Measurements from ENCODE around the gene TTBK1.

DNA sequence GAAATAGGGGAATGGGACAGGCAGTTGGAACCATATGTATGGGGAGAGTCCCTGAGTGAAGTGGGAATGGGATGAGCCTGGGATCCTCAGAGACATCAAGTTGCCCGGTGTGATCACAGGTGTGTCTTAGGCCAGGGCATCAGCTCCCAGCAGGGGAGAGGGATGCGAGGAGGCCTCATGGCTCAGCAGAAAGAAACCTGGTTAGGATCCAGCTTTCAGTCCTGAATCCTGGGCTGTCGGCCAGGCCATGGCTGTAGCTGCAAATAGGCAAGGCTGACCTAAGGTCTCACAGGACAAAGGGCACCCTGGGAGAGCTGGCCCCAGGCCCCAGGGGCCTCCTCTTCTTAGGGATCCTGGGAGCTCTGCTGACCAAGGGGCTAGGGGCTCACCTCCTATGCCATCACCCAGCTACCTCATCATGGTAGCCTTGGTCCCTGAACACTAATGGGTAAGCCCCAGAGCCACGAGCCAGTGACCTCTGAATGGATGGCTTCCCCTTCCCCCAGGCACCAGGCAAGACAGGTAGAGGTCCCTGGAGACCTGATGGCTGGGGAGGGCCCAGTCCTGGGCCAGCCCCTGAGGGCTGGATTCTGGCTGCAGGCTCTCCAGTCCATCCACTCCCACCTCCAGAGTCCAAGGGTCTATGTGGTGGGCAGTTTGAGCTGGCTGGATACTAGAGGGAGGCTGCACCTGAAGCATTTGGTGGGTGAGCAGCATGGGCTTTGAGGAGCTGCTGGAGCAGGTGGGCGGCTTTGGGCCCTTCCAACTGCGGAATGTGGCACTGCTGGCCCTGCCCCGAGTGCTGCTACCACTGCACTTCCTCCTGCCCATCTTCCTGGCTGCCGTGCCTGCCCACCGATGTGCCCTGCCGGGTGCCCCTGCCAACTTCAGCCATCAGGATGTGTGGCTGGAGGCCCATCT lies 54.6 kb downstream of the TTBK1 start, which contains the start of gene SLC22A7:
- TF ChIP-seq POLR2AphosphoS5 (IDR thresholded peaks at IDR 0.05) (no peak), EP300 (IDR thresholded peaks at IDR 0.05) (no peak), POLR2A (IDR thresholded peaks at IDR 0.05) (no peak)
- TF ChIP-seq, protein P1, sequence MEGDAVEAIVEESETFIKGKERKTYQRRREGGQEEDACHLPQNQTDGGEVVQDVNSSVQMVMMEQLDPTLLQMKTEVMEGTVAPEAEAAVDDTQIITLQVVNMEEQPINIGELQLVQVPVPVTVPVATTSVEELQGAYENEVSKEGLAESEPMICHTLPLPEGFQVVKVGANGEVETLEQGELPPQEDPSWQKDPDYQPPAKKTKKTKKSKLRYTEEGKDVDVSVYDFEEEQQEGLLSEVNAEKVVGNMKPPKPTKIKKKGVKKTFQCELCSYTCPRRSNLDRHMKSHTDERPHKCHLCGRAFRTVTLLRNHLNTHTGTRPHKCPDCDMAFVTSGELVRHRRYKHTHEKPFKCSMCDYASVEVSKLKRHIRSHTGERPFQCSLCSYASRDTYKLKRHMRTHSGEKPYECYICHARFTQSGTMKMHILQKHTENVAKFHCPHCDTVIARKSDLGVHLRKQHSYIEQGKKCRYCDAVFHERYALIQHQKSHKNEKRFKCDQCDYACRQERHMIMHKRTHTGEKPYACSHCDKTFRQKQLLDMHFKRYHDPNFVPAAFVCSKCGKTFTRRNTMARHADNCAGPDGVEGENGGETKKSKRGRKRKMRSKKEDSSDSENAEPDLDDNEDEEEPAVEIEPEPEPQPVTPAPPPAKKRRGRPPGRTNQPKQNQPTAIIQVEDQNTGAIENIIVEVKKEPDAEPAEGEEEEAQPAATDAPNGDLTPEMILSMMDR (IDR thresholded peaks at IDR 0.05) = no peak
